Omental fat pad (tissue), 4 donors: Measurements from ENCODE around the gene CLCA4. TPM values are rescaled to one million over a fixed set of nuclear protein-coding genes. Genes with fewer than 3 reads are reported as not detected.

Source experiments
- ATAC-seq: fragments of 150-250 bp; one replicate; pipeline ENCODE4 v1.9.1; 2016; ENCODE audit warnings: mild to moderate bottlenecking, moderate library complexity; ENCODE audit not compliant: low FRiP score
- DNase-seq: peaks from one replicate; pipeline ENCODE4 v3.0.0-alpha.2; 2019; ENCODE audit warnings: low spot score
- CTCF ChIP-seq, 3 donors: fragments of 450-650 bp; IDR thresholded peaks; one replicate each; pipeline ENCODE4 v1.5.1; 2016 to 2017; ENCODE audit warnings: antibody characterized with exemption in 3 of 3, mild to moderate bottlenecking in 3 of 3, moderate library complexity in 2 of 3
- total RNA-seq, 4 donors: library from RNA; depleted of rRNA; stranded (reverse); fragments of >200 nt; gene quantifications; one replicate each; pipeline ENCODE4 v1.1.0, GENCODE V29; 2016

Gene CLCA4
- total RNA-seq, 4 donors from 2014 or later: not detected

GRCh38 chr1:86616433-86616832 lies 69.6 kb downstream of the CLCA4 start:
- DNase-seq (no peak), ATAC-seq (no peak)
- TF ChIP-seq CTCF (IDR thresholded peaks at IDR 0.05): no peak

- DNase-seq (no peak), ATAC-seq (no peak)
- TF ChIP-seq CTCF (IDR thresholded peaks at IDR 0.05): no peak
Measured at GRCh38 chr1:86616871-86617270, 70.0 kb downstream of the CLCA4 start.

DNA sequence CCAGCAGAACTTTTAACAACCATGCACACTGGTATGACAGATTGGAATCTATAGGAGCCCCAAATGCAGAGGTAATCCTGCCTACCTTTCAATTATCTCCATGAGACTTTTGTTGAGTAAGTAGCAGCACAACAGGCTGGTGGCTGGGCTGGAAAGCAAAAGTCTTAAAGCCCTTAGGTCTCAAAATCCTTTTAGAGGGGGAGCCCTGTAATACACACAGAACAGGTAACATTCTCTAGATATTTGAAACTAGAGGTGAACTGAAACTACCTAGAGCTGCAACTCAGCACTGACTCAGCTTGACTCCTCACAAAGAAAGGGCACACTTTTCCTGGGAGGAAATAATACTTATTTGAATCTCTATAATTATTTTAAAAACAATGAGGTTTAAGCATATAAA lies 71.5 kb downstream of the CLCA4 start:
- ATAC-seq (no peak), DNase-seq (no peak)
- TF ChIP-seq CTCF (IDR thresholded peaks at IDR 0.05): no peak

- TF ChIP-seq CTCF (IDR thresholded peaks at IDR 0.05): no peak
- DNase-seq (no peak), ATAC-seq (no peak)
Measured at GRCh38 chr1:86619313-86619712, 72.4 kb downstream of the CLCA4 start.

- TF ChIP-seq CTCF (IDR thresholded peaks at IDR 0.05): no peak
- DNase-seq: no peak
- no peak for ATAC-seq
Measured at GRCh38 chr1:86621286-86621685, 74.4 kb downstream of the CLCA4 start.

Other genes starting within 250 kb of the CLCA4 start
- 10 to 100 TPM; 32.9 to 67.9 (median 36.6) TPM for gene ODF2L, start 150.8 kb upstream of the CLCA4 start, total RNA-seq
- gene CLCA2, start 122.9 kb upstream of the CLCA4 start, total RNA-seq: 1 to 10 TPM in 2 of 4 donors, under 1 TPM in 1, not detected in 1; 0.94 to 1.1 (median 1.0) TPM
- gene CLCA1, start 78.2 kb upstream of the CLCA4 start, total RNA-seq: not detected
- 100 to 1,000 TPM in 1 of 4 donors, 10 to 100 TPM in 3; 79.1 to 113 (median 93.6) TPM for gene SH3GLB1, start 157.5 kb downstream of the CLCA4 start, total RNA-seq